Measurements from ENCODE around the gene SHISA4. TPM values are rescaled to one million over a fixed set of nuclear protein-coding genes. Genes with fewer than 3 reads are reported as not detected.
A peak's percentile ranks its signal among the peaks of the same experiment; 100 is the strongest.

Gene SHISA4
- total and polyA plus RNA-seq, 4 donors, result 7.2 to 15.9 (median 11.8) TPM

DNA sequence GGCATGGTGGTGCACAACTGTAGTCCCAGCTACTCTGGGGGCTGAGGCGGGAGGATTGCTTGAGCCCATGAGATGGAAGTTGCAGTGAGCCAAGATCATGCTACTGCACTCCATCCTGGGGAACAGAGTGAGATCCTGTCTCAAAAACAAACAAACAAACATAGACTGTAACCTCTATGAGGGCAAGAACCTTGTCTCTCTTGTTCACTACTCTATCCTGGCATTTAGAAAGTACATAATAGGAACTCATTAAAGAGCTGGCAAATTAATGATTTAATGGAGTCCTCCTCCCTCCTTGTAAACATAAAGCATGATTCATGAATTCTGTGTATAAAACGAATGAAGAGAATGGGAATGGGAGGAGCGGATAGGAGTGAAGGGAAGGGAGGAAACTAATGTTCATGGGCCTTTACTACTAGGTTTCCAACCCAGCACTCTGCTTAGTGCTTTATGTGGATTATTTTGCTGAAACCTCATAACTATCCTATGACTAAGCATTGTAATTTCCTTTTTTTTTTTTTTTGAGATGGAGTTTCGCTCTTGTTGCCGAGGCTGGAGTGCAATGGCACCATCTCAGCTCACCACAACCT lies 49.0 kb downstream of the SHISA4 start:
- Histone ChIP-seq H3K4me1 (ENCODE audit: control insufficient read depth in 5 of 5, insufficient read depth in 5 of 5, low read length in 5 of 5) (peaks cover 0 to 9% (median 7%) of the 10 kb centered on the region in 5 donors), H3K27ac (ENCODE audit: low read depth in 1 of 2, low read length in 1 of 2) (no peak overlapping the region), H3K9ac (ENCODE audit: insufficient read depth in 1 of 2, low read length in 2 of 2) (no peak overlapping the region), H3K36me3 (ENCODE audit: control insufficient read depth in 4 of 4, insufficient read depth in 4 of 4, low read length in 4 of 4) (no peaks in the 10 kb centered on the region), H3K9me3 (ENCODE audit: control insufficient read depth in 4 of 4, insufficient read depth in 3 of 4, low read length in 3 of 4) (no peaks in the 10 kb centered on the region), H3K27me3 (ENCODE audit: control insufficient read depth in 3 of 3, insufficient read depth in 3 of 3, low read length in 2 of 3) (no peaks in the 10 kb centered on the region), H3K4me3 (no peak overlapping the region)
- DNase-seq (no peak), ATAC-seq (ENCODE audit: insufficient read depth, low FRiP score) (peak; percentile 46)
- 55 to 58% methylated on average over 5 of the region's 5 CpGs for WGBS, 2 donors
- TF ChIP-seq, protein P1, sequence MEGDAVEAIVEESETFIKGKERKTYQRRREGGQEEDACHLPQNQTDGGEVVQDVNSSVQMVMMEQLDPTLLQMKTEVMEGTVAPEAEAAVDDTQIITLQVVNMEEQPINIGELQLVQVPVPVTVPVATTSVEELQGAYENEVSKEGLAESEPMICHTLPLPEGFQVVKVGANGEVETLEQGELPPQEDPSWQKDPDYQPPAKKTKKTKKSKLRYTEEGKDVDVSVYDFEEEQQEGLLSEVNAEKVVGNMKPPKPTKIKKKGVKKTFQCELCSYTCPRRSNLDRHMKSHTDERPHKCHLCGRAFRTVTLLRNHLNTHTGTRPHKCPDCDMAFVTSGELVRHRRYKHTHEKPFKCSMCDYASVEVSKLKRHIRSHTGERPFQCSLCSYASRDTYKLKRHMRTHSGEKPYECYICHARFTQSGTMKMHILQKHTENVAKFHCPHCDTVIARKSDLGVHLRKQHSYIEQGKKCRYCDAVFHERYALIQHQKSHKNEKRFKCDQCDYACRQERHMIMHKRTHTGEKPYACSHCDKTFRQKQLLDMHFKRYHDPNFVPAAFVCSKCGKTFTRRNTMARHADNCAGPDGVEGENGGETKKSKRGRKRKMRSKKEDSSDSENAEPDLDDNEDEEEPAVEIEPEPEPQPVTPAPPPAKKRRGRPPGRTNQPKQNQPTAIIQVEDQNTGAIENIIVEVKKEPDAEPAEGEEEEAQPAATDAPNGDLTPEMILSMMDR (IDR thresholded peaks at IDR 0.05; ENCODE audit: control extremely low read depth, extremely low read depth), result no peak

DNA sequence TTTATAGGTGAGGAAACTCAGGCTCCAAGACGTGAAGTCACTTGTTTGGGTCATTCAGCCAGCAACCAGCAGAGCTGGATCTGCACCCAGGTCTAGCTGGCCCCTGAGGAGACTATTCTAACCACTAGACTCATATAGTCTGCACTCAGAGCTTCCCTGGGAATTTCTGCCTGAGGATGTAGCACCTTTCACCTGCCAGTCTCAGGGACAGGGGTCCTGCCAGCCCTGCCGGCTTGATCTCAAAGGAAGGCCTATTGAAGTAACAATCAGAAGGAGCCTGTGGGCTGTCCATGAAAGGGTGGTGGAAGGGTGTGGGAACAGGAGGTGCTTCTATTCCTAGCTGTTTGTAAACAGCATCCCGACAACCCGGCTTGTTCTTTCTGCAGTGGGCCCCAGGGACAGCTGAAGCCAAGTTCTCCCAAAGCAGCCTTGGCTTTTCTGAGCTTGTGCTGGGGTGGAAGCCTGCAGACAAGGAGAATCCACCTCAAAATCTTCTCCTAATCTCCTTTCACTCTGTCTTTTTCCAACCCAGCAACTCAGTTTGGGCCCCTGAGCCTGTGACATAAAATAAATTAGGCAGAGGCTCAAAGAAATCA lies 49.8 kb downstream of the SHISA4 start:
- Histone ChIP-seq H3K4me3 (no peak overlapping the region), H3K9me3 (ENCODE audit: control insufficient read depth in 4 of 4, insufficient read depth in 3 of 4, low read length in 3 of 4) (no peaks in the 10 kb centered on the region), H3K36me3 (ENCODE audit: control insufficient read depth in 4 of 4, insufficient read depth in 4 of 4, low read length in 4 of 4) (no peaks in the 10 kb centered on the region), H3K27ac (ENCODE audit: low read depth in 1 of 2, low read length in 1 of 2) (peak overlapping the region in 1 of 2 donors; percentile 49), H3K27me3 (ENCODE audit: control insufficient read depth in 3 of 3, insufficient read depth in 3 of 3, low read length in 2 of 3) (no peaks in the 10 kb centered on the region), H3K9ac (ENCODE audit: insufficient read depth in 1 of 2, low read length in 2 of 2) (no peak overlapping the region), H3K4me1 (ENCODE audit: control insufficient read depth in 5 of 5, insufficient read depth in 5 of 5, low read length in 5 of 5) (peaks cover 0 to 9% (median 7%) of the 10 kb centered on the region in 5 donors)
- ATAC-seq (ENCODE audit: insufficient read depth, low FRiP score) (no peak), DNase-seq (peak in 1 of 3 donors; percentile 7)
- 58 to 69% methylated on average over 4 of the region's 4 CpGs for WGBS, 2 donors
- TF ChIP-seq, protein P1 (IDR thresholded peaks at IDR 0.05; ENCODE audit: control extremely low read depth, extremely low read depth), result no peak

DNA sequence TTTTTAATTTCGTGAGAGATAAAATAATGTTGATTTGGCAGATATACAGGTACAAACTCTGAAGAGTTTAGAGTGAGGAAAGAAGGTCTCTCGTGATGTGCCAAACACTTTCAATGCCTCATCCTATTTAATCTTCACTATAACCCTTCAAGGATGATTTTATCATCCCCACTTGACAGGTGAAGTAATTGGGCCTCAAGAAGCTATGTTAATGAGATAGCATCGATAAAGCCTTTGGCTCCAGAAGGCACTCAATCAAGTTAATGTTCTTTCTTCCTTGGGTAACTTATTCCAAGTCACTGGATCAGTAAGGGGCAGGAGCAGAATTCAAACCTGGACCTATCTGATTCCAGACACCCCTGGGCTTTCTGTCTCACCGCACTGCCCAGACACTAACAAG lies 50.5 kb downstream of the SHISA4 start:
- DNase-seq (no peak), ATAC-seq (ENCODE audit: insufficient read depth, low FRiP score) (no peak)
- no peaks in the 10 kb centered on the region for H3K36me3 ChIP-seq (ENCODE audit: control insufficient read depth in 4 of 4, insufficient read depth in 4 of 4, low read length in 4 of 4)
- TF ChIP-seq, protein P1 (IDR thresholded peaks at IDR 0.05; ENCODE audit: control extremely low read depth, extremely low read depth), result no peak
- no peaks in the 10 kb centered on the region for H3K27me3 ChIP-seq (ENCODE audit: control insufficient read depth in 3 of 3, insufficient read depth in 3 of 3, low read length in 2 of 3)
- WGBS, 2 donors, result 39 to 66% methylated on average over 4 of the region's 4 CpGs
- no peaks in the 10 kb centered on the region for H3K9me3 ChIP-seq (ENCODE audit: control insufficient read depth in 4 of 4, insufficient read depth in 3 of 4, low read length in 3 of 4)
- peak overlapping the region in 1 of 2 donors; percentile 2 for H3K27ac ChIP-seq (ENCODE audit: low read depth in 1 of 2, low read length in 1 of 2)
- no peak overlapping the region for H3K9ac ChIP-seq (ENCODE audit: insufficient read depth in 1 of 2, low read length in 2 of 2)
- H3K4me1 ChIP-seq (ENCODE audit: control insufficient read depth in 5 of 5, insufficient read depth in 5 of 5, low read length in 5 of 5), result peaks cover 0 to 9% (median 7%) of the 10 kb centered on the region in 5 donors
- no peak overlapping the region for H3K4me3 ChIP-seq

All from lung (tissue), 12 donors.